Gastrocnemius medialis (tissue), 4 donors: ENCODE data around the gene CCDC12. TPM values are rescaled to one million over a fixed set of nuclear protein-coding genes. Genes with fewer than 3 reads are reported as not detected.

ENCODE experiments used
- ATAC-seq, 2 donors: fragments of 150-250 bp; one replicate each; pipeline ENCODE4 v1.9.1; 2016
- DNase-seq, 2 donors: peaks; one replicate each; pipeline ENCODE4 v3.0.0-alpha.2; 2019
- H3K27ac ChIP-seq, 4 donors: fragments of 200-600 bp; sonication (generic); 1 replicate in 1 of 4; 2 replicates in 3 of 4; pipeline ENCODE4 v1.5.1; 2016 to 2018; ENCODE audit warnings: mild to moderate bottlenecking in 2 of 4, moderate library complexity in 1 of 4
- H3K27me3 ChIP-seq, 3 donors: fragments of 200-600 bp; sonication (generic) in 2 of 3; 1 replicate in 1 of 3; 2 replicates in 2 of 3; pipeline versions ENCODE4 v1.5.1 to v1.6.0; 2016 to 2019; ENCODE audit warnings: mild to moderate bottlenecking in 1 of 3, moderate library complexity in 1 of 3
- H3K36me3 ChIP-seq, 2 donors: fragments of 200-600 bp; sonication (generic) in 1 of 2; one replicate each; pipeline ENCODE4 v1.5.1; 2017 to 2018
- H3K4me1 ChIP-seq, 2 donors: fragments of 200-600 bp; sonication (generic) in 1 of 2; one replicate each; pipeline ENCODE4 v1.5.1; 2016 to 2017; ENCODE audit warnings: mild to moderate bottlenecking in 2 of 2
- H3K4me3 ChIP-seq, 4 donors: fragments of 200-600 bp; sonication (generic) in 3 of 4; 1 replicate in 1 of 4; 2 replicates in 3 of 4; pipeline ENCODE4 v1.5.1; 2016 to 2019; ENCODE audit warnings: mild to moderate bottlenecking in 2 of 4
- H3K9me3 ChIP-seq, 3 donors: fragments of 200-600 bp; sonication (generic) in 2 of 3; 1 replicate in 1 of 3; 2 replicates in 2 of 3; pipeline ENCODE4 v1.5.1; 2016 to 2019
- POLR2A ChIP-seq, 2 donors: fragments of 450-650 bp; IDR thresholded peaks; one replicate each; pipeline ENCODE4 v1.6.1; 2017; ENCODE audit warnings: antibody characterized with exemption in 2 of 2, mild to moderate bottlenecking in 2 of 2, moderate library complexity in 2 of 2
- in situ Hi-C, 4 donors: fragments of 200-750 bp; cut with MboI; loops; one replicate each; pipeline versions ENCODE4 v1.15.0 to v1.8.0; 2017; ENCODE audit warnings: low sequenced_read_pairs in 4 of 4
- intact Hi-C: fragments of 100-400 bp; cut with DNase I; formaldehyde crosslinking; loops from one replicate; pipeline ENCODE4 v1.15.1; 2023; ENCODE audit warnings: low total_unique reads
- total RNA-seq, 4 donors: library from RNA; depleted of rRNA; stranded (reverse); fragments of >200 nt; gene quantifications; one replicate each; pipeline versions ENCODE4 v1.1.0 to v1.2.3, GENCODE V29; 2016
- TF ChIP-seq, protein P1 (sequence below), 5 experiments: fragments of 450-650 bp in 3 of 5; fragments of 200-600 bp in 2 of 5; sonication (generic) in 2 of 5; IDR thresholded peaks in 4 of 5; conservative IDR thresholded peaks in 1 of 5; 1 replicate in 4 of 5; 2 replicates in 1 of 5; pipeline ENCODE4 v1.5.1; 2016 to 2019; ENCODE audit warnings: antibody characterized with exemption in 5 of 5, mild to moderate bottlenecking in 3 of 5, moderate library complexity in 3 of 5

CCDC12 gene
- total RNA-seq, 4 donors from 2014 or later: 24.6 to 32.0 (median 29.0) TPM

DNA sequence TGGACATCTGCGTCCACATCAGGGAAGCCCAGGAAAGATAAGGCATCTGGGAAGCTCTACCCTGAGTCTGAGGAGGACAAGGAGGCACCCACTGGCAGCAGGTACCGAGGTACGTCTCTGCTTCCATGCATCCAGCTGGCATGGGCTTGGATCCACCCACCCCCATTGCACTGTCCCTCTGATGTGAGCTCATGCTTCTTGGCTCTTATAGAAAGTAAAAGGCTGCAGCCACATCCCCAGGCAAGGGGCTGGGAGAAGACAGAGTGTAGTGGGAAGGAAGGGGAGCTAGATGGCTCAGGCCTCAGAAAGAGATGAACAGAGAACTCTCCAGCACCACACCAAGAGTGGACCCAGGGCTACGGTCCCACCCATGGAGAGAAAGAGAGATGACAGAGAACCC is 80.8 kb downstream of the CCDC12 start:
- no peak for TF ChIP-seq POLR2A (IDR thresholded peaks at IDR 0.05)
- TF ChIP-seq, protein P1, sequence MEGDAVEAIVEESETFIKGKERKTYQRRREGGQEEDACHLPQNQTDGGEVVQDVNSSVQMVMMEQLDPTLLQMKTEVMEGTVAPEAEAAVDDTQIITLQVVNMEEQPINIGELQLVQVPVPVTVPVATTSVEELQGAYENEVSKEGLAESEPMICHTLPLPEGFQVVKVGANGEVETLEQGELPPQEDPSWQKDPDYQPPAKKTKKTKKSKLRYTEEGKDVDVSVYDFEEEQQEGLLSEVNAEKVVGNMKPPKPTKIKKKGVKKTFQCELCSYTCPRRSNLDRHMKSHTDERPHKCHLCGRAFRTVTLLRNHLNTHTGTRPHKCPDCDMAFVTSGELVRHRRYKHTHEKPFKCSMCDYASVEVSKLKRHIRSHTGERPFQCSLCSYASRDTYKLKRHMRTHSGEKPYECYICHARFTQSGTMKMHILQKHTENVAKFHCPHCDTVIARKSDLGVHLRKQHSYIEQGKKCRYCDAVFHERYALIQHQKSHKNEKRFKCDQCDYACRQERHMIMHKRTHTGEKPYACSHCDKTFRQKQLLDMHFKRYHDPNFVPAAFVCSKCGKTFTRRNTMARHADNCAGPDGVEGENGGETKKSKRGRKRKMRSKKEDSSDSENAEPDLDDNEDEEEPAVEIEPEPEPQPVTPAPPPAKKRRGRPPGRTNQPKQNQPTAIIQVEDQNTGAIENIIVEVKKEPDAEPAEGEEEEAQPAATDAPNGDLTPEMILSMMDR (IDR thresholded peaks at IDR 0.05 in 4 of 5, conservative IDR thresholded peaks at IDR 0.05 in 1 of 5): no peak
- H3K36me3 ChIP-seq: no peaks in the 10 kb centered on the region
- no peak overlapping the region for H3K4me3 ChIP-seq
- no peak overlapping the region for H3K27ac ChIP-seq
- H3K9me3 ChIP-seq: no peaks in the 10 kb centered on the region
- peaks cover 11 to 14% of the 10 kb centered on the region in 2 donors for H3K4me1 ChIP-seq
- in situ Hi-C loops: loop anchor here in 2 of 4 donors (10.0 kb wide), 1 partner anchor 181 kb away; the partner anchor contains the start of gene PRSS50 (in 2 of the 2)
- ATAC-seq: no peak
- DNase-seq: no peak
- intact Hi-C loops: loop anchor here (1.0 kb wide), 2 partner anchors 29 to 190 kb away; no protein-coding TSS in a partner anchor
- H3K27me3 ChIP-seq: no peaks in the 10 kb centered on the region

DNA sequence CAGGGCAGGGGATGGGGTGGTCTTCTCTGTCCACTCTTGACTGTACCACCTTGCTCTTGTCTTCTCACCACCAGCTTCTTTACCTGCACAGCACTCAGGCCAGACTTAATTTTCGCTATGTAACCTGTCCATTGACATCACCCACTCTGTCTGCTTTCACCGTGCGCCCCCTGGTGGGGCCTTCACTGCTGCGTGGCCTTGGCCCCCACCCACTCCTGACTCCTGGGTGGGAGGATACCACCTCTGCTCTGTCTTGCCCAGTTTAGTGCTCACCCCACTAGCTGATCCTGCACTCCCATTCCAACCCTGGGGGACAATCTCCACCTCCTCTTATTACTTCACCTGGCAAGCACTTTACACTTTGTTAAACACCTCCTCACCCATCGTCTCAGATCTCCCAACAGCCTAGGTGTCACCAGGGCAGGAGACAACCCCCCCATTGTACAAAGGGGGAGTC is 81.3 kb downstream of the CCDC12 start:
- in situ Hi-C loops: loop anchor here in 2 of 4 donors (10.0 kb wide), 1 partner anchor 180 kb away; the partner anchor contains the start of gene PRSS50 (in 2 of the 2)
- DNase-seq: peak in 1 of 2 donors; percentile 61
- intact Hi-C loops: loop anchor here (1.0 kb wide), 2 partner anchors 29 to 190 kb away; no protein-coding TSS in a partner anchor

DNA sequence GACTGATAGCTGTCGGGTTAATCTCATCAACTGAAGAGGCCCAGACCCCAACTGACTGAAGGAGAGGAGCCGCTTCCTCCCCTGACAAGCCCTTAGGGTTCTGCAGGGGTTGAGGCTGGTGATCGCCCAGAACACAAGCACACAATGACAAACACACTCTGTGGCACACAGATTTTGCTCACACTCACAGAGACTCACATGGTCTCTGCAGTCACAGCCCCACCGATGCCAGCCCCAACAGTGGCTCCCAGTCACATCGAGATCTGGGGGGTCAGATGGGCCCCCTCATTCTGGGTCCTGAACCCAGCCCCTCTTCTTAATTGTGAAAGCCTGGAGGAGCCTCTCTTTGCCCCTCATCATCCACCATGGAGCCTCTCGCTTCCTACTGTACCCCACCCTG is 82.3 kb downstream of the CCDC12 start:
- no peak overlapping the region for H3K4me3 ChIP-seq
- no peak for ATAC-seq
- intact Hi-C loops (loop anchor here (5.0 kb wide), 1 partner anchor 47 kb away; no protein-coding TSS in a partner anchor), in situ Hi-C loops (loop anchor here in 3 of 4 donors (5.0 to 10.0 kb wide), 2 partner anchors 179 to 187 kb away; partner anchors contain the start of gene PRSS50 (in 2 of the 3))
- DNase-seq: no peak
- H3K4me1 ChIP-seq: peaks cover 11 to 14% of the 10 kb centered on the region in 2 donors
- peak overlapping the region in 3 of 4 donors; percentile 31 to 38 (median 33) for H3K27ac ChIP-seq
- H3K36me3 ChIP-seq: no peaks in the 10 kb centered on the region
- no peaks in the 10 kb centered on the region for H3K9me3 ChIP-seq
- no peaks in the 10 kb centered on the region for H3K27me3 ChIP-seq
- TF ChIP-seq, protein P1 (IDR thresholded peaks at IDR 0.05 in 4 of 5, conservative IDR thresholded peaks at IDR 0.05 in 1 of 5): no peak
- no peak for TF ChIP-seq POLR2A (IDR thresholded peaks at IDR 0.05)

More for the DNA sequence above, 81.3 kb downstream of the CCDC12 start:
- Histone ChIP-seq H3K4me1 (peaks cover 11 to 14% of the 10 kb centered on the region in 2 donors), H3K9me3 (no peaks in the 10 kb centered on the region), H3K36me3 (no peaks in the 10 kb centered on the region), H3K27me3 (no peaks in the 10 kb centered on the region), H3K4me3 (no peak overlapping the region), H3K27ac (no peak overlapping the region)
- TF ChIP-seq POLR2A (IDR thresholded peaks at IDR 0.05): no peak
- TF ChIP-seq, protein P1 (IDR thresholded peaks at IDR 0.05 in 4 of 5, conservative IDR thresholded peaks at IDR 0.05 in 1 of 5): peak; percentile 70 to 89 (median 87)
- peak in 1 of 2 donors; percentile 29 for ATAC-seq

DNA sequence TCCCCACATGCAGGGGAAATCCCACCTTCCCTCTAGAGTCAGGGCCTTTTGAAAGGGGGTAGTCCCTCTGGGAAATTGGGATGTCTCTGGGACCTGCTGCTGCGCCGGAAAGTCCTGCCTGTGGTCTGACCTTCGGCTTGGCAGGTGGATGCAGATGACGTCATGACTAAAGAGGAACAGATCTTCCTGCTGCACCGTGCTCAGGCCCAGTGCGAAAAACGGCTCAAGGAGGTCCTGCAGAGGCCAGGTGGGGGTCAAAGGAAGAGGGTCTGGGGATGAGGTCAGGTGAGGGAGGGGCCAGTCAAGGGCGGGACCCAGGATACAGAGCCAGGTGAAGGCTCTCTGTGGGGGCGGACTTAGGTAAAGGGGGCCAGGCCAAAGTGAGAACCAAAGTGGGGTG is 82.8 kb downstream of the CCDC12 start:
- no peak for TF ChIP-seq POLR2A (IDR thresholded peaks at IDR 0.05)
- TF ChIP-seq, protein P1 (IDR thresholded peaks at IDR 0.05 in 4 of 5, conservative IDR thresholded peaks at IDR 0.05 in 1 of 5): no peak
- intact Hi-C loops: loop anchor here (5.0 kb wide), 1 partner anchor 46 kb away; no protein-coding TSS in a partner anchor
- H3K27ac ChIP-seq: peak overlapping the region in 3 of 4 donors; percentile 31 to 38 (median 33)
- DNase-seq: no peak
- no peak for ATAC-seq
- no peaks in the 10 kb centered on the region for H3K27me3 ChIP-seq
- no peak overlapping the region for H3K4me3 ChIP-seq
- no peaks in the 10 kb centered on the region for H3K9me3 ChIP-seq
- peaks cover 10 to 11% of the 10 kb centered on the region in 2 donors for H3K4me1 ChIP-seq
- in situ Hi-C loops: loop anchor here in 3 of 4 donors (5.0 to 10.0 kb wide), 2 partner anchors 179 to 186 kb away; partner anchors contain the start of gene PRSS50 (in 2 of the 3)
- H3K36me3 ChIP-seq: no peaks in the 10 kb centered on the region
